Measurements from ENCODE around the gene ZNF45. TPM values are rescaled to one million over a fixed set of nuclear protein-coding genes. Genes with fewer than 3 reads are reported as not detected.

The ZNF45 gene
- total and polyA plus RNA-seq, 2 of the 13 experiments (the other 11 are each of a cell fraction or from before 2014, with no cell fraction given): 2.4 to 11.3 TPM

DNA sequence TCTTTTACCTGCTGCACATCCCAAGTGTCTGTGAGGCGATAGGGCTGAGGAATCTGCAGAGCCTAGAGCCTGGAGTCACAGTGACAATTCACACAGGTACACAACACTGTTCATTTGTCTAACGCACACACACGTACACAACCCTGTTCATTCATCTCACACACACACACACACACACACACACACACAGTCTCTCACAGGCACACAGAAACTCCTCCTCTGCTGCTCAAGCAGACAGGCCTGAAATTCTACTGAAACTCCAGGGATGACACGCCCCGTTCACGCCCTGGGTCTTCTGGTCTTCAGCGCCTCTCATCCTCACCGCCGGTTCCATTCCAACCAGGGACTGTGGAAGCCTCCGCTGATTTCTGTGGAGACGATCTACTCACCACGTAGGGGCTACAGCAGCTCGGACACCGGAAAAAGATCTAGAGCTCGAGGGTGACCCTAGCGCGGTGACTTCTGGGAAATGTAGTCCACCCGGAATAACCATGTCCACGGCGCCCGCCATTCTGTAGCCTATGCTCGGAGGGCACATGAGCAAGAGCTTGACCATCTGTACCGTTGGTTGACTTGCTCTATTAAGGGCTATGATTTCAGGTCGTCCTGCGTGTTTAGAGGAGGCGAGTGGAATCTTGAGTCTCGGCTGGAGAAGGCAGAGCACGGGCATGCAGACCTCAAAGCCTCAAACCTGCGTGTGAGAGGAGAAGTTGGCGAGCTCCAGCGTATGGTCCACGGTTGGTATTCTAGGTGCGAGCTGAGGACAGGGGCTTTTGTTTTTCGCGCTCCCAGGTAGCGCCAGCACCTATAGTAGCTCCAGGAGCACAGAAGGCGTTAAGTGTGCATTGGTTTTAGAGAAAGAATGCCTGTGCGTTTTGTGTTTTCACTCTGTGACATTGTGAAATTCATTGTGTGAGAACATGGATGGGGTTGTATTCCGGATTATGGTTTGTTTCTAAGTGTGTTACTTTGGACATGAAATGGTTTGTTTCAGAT, 33.4 kb downstream of the ZNF45 start (continued):
- TF ChIP-seq, protein P1, sequence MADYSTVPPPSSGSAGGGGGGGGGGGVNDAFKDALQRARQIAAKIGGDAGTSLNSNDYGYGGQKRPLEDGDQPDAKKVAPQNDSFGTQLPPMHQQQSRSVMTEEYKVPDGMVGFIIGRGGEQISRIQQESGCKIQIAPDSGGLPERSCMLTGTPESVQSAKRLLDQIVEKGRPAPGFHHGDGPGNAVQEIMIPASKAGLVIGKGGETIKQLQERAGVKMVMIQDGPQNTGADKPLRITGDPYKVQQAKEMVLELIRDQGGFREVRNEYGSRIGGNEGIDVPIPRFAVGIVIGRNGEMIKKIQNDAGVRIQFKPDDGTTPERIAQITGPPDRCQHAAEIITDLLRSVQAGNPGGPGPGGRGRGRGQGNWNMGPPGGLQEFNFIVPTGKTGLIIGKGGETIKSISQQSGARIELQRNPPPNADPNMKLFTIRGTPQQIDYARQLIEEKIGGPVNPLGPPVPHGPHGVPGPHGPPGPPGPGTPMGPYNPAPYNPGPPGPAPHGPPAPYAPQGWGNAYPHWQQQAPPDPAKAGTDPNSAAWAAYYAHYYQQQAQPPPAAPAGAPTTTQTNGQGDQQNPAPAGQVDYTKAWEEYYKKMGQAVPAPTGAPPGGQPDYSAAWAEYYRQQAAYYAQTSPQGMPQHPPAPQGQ (CRISPR knock-in tag; IDR thresholded peaks at IDR 0.05; ENCODE audit: borderline replicate concordance): no peak
- TF ChIP-seq ZNF232 (CRISPR knock-in tag; IDR thresholded peaks at IDR 0.05; ENCODE audit: borderline replicate concordance): 0 out of 2 replicates have a peak, but pooled peaks have one; percentile 51
- peak; percentile 79; the same call in 1 of the 2 replicates for TF ChIP-seq EED (CRISPR knock-in tag; IDR thresholded peaks at IDR 0.05)
- TF ChIP-seq STAT6 (CRISPR knock-in tag; IDR thresholded peaks at IDR 0.05; ENCODE audit: borderline replicate concordance): no peak
- no peak for TF ChIP-seq TMF1 (CRISPR knock-in tag; IDR thresholded peaks at IDR 0.05; ENCODE audit: low read depth)
- no peak for TF ChIP-seq ZMYM3 (CRISPR knock-in tag; IDR thresholded peaks at IDR 0.05)
- TF ChIP-seq ZNF713 (CRISPR knock-in tag; IDR thresholded peaks at IDR 0.05): no peak
- peak; percentile 37; the same call in 1 of the 2 replicates for TF ChIP-seq HDAC1 (CRISPR knock-in tag; IDR thresholded peaks at IDR 0.05)
- TF ChIP-seq MBNL3 (CRISPR knock-in tag; conservative IDR thresholded peaks at IDR 0.05): no peak
- TF ChIP-seq, protein P2, sequence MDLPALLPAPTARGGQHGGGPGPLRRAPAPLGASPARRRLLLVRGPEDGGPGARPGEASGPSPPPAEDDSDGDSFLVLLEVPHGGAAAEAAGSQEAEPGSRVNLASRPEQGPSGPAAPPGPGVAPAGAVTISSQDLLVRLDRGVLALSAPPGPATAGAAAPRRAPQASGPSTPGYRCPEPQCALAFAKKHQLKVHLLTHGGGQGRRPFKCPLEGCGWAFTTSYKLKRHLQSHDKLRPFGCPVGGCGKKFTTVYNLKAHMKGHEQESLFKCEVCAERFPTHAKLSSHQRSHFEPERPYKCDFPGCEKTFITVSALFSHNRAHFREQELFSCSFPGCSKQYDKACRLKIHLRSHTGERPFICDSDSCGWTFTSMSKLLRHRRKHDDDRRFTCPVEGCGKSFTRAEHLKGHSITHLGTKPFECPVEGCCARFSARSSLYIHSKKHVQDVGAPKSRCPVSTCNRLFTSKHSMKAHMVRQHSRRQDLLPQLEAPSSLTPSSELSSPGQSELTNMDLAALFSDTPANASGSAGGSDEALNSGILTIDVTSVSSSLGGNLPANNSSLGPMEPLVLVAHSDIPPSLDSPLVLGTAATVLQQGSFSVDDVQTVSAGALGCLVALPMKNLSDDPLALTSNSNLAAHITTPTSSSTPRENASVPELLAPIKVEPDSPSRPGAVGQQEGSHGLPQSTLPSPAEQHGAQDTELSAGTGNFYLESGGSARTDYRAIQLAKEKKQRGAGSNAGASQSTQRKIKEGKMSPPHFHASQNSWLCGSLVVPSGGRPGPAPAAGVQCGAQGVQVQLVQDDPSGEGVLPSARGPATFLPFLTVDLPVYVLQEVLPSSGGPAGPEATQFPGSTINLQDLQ (CRISPR knock-in tag; IDR thresholded peaks at IDR 0.05): no peak
- TF ChIP-seq, protein P3, sequence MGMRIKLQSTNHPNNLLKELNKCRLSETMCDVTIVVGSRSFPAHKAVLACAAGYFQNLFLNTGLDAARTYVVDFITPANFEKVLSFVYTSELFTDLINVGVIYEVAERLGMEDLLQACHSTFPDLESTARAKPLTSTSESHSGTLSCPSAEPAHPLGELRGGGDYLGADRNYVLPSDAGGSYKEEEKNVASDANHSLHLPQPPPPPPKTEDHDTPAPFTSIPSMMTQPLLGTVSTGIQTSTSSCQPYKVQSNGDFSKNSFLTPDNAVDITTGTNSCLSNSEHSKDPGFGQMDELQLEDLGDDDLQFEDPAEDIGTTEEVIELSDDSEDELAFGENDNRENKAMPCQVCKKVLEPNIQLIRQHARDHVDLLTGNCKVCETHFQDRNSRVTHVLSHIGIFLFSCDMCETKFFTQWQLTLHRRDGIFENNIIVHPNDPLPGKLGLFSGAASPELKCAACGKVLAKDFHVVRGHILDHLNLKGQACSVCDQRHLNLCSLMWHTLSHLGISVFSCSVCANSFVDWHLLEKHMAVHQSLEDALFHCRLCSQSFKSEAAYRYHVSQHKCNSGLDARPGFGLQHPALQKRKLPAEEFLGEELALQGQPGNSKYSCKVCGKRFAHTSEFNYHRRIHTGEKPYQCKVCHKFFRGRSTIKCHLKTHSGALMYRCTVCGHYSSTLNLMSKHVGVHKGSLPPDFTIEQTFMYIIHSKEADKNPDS (CRISPR knock-in tag; IDR thresholded peaks at IDR 0.05): no peak
- peak; percentile 61 for TF ChIP-seq POLR2AphosphoS5 (IDR thresholded peaks at IDR 0.05; ENCODE audit: low read depth, low read length)
- no peak for TF ChIP-seq ZNF10 (CRISPR knock-in tag; IDR thresholded peaks at IDR 0.05; ENCODE audit: borderline replicate concordance, low read depth)
- TF ChIP-seq, protein P4, sequence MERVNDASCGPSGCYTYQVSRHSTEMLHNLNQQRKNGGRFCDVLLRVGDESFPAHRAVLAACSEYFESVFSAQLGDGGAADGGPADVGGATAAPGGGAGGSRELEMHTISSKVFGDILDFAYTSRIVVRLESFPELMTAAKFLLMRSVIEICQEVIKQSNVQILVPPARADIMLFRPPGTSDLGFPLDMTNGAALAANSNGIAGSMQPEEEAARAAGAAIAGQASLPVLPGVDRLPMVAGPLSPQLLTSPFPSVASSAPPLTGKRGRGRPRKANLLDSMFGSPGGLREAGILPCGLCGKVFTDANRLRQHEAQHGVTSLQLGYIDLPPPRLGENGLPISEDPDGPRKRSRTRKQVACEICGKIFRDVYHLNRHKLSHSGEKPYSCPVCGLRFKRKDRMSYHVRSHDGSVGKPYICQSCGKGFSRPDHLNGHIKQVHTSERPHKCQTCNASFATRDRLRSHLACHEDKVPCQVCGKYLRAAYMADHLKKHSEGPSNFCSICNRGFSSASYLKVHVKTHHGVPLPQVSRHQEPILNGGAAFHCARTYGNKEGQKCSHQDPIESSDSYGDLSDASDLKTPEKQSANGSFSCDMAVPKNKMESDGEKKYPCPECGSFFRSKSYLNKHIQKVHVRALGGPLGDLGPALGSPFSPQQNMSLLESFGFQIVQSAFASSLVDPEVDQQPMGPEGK (CRISPR knock-in tag; IDR thresholded peaks at IDR 0.05): no peak
- no peak for TF ChIP-seq TRIM24 (CRISPR knock-in tag; IDR thresholded peaks at IDR 0.05)
- no peak for TF ChIP-seq ZBTB42 (CRISPR knock-in tag; IDR thresholded peaks at IDR 0.05)
